ENCODE data around the gene PHAF1. TPM values are rescaled to one million over a fixed set of nuclear protein-coding genes. Genes with fewer than 3 reads are reported as not detected.

Gene PHAF1
- total and polyA plus RNA-seq, 4 donors: 12.6 to 20.7 (median 13.5) TPM

DNA sequence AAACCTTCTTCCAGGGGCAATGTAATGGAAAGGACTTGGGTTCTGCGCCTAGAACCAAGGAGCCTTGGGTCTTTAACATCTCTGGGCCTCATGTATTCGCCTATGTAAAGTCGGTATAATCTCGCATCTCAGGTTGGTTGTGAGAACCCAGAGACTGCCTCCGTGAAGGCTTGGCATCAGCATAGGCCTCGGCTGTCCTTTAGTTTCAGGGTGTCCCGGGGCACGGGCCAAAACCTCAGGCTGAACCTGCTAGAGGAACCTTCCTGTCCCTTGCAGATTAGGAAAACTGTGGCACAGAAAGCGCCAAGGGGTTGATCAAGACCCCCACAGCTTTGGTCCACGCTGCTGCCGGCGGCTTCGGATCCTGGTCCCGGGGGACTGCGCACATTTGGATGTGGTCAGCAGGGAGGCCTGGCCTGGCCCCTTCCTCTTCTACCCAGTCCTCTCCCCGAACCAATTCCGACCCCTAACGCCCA lies 772 bp upstream of the PHAF1 start:
- peak overlapping the region in 1 of 2 donors; percentile 48 for H3K27ac ChIP-seq (ENCODE audit: low read depth in 1 of 2, low read length in 2 of 2)
- no peak overlapping the region for H3K4me3 ChIP-seq (ENCODE audit: low read length in 2 of 2)
- WGBS, 2 donors: 65 to 69% methylated on average over 18 of the region's 18 CpGs
- no peak for DNase-seq
- H3K4me1 ChIP-seq (ENCODE audit: control insufficient read depth in 1 of 2, insufficient read depth in 2 of 2, low read length in 2 of 2): no peaks in the 10 kb centered on the region
- H3K9me3 ChIP-seq (ENCODE audit: control insufficient read depth, low read length): no peaks in the 10 kb centered on the region
- H3K27me3 ChIP-seq (ENCODE audit: control insufficient read depth in 1 of 2, insufficient read depth in 2 of 2, low read length in 1 of 2): no peaks in the 10 kb centered on the region
- no peak for ATAC-seq (ENCODE audit: low FRiP score)
- no peaks in the 10 kb centered on the region for H3K36me3 ChIP-seq (ENCODE audit: control insufficient read depth in 1 of 2, insufficient read depth in 2 of 2, low read length in 1 of 2)
- intact Hi-C loops (cut with DNase I): loop anchor here in 1 of 2 donors (5.0 kb wide), 1 partner anchor 43 kb away; the partner anchor contains the start of gene B3GNT9

DNA sequence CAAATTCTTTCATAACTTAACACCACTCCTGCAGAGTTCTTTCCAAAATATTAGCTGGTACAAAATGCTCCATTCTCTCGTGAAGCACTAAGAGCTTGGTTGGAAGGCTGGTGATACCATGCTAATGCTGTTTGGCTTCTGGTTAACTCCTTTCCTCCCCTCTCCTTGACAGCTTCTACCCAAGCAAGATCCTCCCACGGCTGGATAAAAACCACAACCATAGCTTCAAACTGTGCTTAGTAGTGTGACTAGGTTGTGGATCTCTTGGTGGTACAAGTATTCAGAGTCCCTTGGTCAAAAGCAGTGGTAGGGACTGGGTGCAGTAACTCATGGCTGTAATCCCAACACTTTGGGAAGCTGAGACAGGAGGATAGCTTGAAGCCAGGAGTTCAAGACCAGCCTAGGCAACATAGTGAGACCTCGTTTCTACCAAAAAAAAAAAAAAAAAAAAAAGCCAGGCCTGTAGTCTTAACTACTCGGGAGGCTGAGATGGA lies 2.3 kb downstream of the PHAF1 start:
- H3K27me3 ChIP-seq (ENCODE audit: control insufficient read depth in 1 of 2, insufficient read depth in 2 of 2, low read length in 1 of 2): no peaks in the 10 kb centered on the region
- DNase-seq: no peak
- intact Hi-C loops (cut with DNase I): no loop called here
- H3K36me3 ChIP-seq (ENCODE audit: control insufficient read depth in 1 of 2, insufficient read depth in 2 of 2, low read length in 1 of 2): no peaks in the 10 kb centered on the region
- WGBS, 2 donors: 73 to 75% methylated on average over 4 of the region's 4 CpGs
- no peaks in the 10 kb centered on the region for H3K9me3 ChIP-seq (ENCODE audit: control insufficient read depth, low read length)
- H3K4me3 ChIP-seq (ENCODE audit: low read length in 2 of 2): no peak overlapping the region
- ATAC-seq (ENCODE audit: low FRiP score): no peak
- no peak overlapping the region for H3K27ac ChIP-seq (ENCODE audit: low read depth in 1 of 2, low read length in 2 of 2)
- no peaks in the 10 kb centered on the region for H3K4me1 ChIP-seq (ENCODE audit: control insufficient read depth in 1 of 2, insufficient read depth in 2 of 2, low read length in 2 of 2)

DNA sequence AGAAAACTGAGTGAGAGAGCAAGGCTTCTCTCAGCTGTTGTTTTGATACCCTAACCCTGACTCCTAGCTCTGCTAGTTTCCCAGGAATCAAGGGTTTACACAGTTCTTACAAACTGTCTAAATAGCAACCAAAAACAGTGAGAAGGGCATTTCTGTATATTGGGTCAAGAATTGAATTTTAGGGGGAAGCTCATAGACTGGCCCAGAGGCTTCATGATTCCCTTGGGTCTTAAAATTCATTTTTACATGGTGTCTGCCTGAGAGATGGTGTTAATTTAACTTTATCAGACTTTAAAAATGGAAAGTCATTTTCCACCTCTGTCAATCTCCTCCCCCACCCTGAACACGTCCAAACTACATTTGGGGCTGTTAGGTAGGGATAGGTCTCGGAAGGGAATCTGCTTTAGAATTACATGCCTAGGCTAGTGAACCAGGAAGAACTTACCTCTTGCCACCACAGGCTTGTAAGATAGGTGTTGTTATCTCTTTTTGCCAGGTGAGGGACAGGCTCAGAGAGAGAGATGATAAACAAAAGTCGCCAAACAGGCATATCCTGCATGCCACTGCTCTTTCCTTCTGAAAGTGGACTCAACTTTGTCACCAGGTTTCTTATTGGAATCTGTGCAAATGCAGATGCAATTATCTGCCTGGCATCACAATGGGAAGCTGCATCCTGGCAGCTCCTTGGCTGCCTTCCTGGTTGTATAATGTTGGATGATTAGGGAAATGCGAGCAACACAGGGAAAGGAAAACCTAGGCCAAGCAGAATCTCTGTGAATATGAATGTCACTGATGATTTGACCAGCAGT lies 3.1 kb downstream of the PHAF1 start:
- Histone ChIP-seq H3K36me3 (ENCODE audit: control insufficient read depth in 1 of 2, insufficient read depth in 2 of 2, low read length in 1 of 2) (no peaks in the 10 kb centered on the region), H3K4me3 (ENCODE audit: low read length in 2 of 2) (no peak overlapping the region), H3K9me3 (ENCODE audit: control insufficient read depth, low read length) (no peaks in the 10 kb centered on the region), H3K27ac (ENCODE audit: low read depth in 1 of 2, low read length in 2 of 2) (no peak overlapping the region), H3K4me1 (ENCODE audit: control insufficient read depth in 1 of 2, insufficient read depth in 2 of 2, low read length in 2 of 2) (no peaks in the 10 kb centered on the region), H3K27me3 (ENCODE audit: control insufficient read depth in 1 of 2, insufficient read depth in 2 of 2, low read length in 1 of 2) (no peaks in the 10 kb centered on the region)
- intact Hi-C loops (cut with DNase I): no loop called here
- ATAC-seq (ENCODE audit: low FRiP score) (no peak), DNase-seq (no peak)
- WGBS, 2 donors: 82 to 86% methylated on average over 4 of the region's 4 CpGs

DNA sequence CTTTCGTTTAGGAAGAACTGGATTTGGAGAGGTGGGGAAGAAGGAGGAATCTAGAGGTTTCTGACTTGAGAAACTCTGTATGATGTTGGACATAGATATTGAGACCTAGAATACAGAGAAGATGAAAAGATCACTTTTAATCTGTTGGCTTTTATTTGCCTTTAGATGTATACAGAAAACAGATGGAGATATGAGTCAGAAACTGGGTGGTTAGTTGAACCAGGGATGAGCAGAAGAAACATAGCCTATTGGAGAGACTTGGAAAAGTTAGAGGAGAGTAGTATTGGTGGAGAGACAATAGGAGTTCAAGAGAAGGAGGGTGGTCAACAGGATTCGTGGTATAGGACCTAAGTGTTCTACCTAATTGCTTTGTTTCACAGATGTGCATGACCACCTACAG lies 5.1 kb downstream of the PHAF1 start:
- no peak for ATAC-seq (ENCODE audit: low FRiP score)
- DNase-seq: no peak
- H3K27me3 ChIP-seq (ENCODE audit: control insufficient read depth in 1 of 2, insufficient read depth in 2 of 2, low read length in 1 of 2): no peaks in the 10 kb centered on the region
- H3K4me3 ChIP-seq (ENCODE audit: low read length in 2 of 2): no peak overlapping the region
- no peaks in the 10 kb centered on the region for H3K36me3 ChIP-seq (ENCODE audit: control insufficient read depth in 1 of 2, insufficient read depth in 2 of 2, low read length in 1 of 2)
- no peak overlapping the region for H3K27ac ChIP-seq (ENCODE audit: low read depth in 1 of 2, low read length in 2 of 2)
- intact Hi-C loops (cut with DNase I): no loop called here
- H3K9me3 ChIP-seq (ENCODE audit: control insufficient read depth, low read length): no peaks in the 10 kb centered on the region
- no peaks in the 10 kb centered on the region for H3K4me1 ChIP-seq (ENCODE audit: control insufficient read depth in 1 of 2, insufficient read depth in 2 of 2, low read length in 2 of 2)
- WGBS, 2 donors: 80 to 89% methylated on average over 2 of the region's 2 CpGs

DNA sequence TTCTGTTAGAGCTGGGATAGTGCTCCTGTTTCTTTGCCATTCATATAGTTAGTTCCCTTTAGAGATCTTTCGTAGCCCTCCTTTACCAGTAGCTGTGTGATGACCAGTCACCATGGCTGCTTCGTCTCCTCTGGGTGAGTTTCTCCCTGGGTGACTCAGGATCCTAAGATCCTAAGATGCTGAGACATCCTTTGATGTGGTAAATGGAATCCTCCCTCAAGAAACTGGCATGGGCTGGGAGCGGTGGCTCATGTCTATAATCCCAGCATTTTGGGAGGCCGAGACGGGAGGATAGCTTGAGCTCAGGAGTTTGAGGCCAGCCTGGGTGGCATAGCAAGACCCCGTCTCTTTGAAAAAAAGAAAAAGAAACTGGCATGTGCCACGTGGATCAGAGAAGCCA lies 5.9 kb downstream of the PHAF1 start:
- Histone ChIP-seq H3K4me1 (ENCODE audit: control insufficient read depth in 1 of 2, insufficient read depth in 2 of 2, low read length in 2 of 2) (no peaks in the 10 kb centered on the region), H3K27me3 (ENCODE audit: control insufficient read depth in 1 of 2, insufficient read depth in 2 of 2, low read length in 1 of 2) (no peaks in the 10 kb centered on the region), H3K27ac (ENCODE audit: low read depth in 1 of 2, low read length in 2 of 2) (no peak overlapping the region), H3K36me3 (ENCODE audit: control insufficient read depth in 1 of 2, insufficient read depth in 2 of 2, low read length in 1 of 2) (peaks cover 0 to 3% of the 10 kb centered on the region in 2 donors), H3K4me3 (ENCODE audit: low read length in 2 of 2) (no peak overlapping the region), H3K9me3 (ENCODE audit: control insufficient read depth, low read length) (no peaks in the 10 kb centered on the region)
- DNase-seq (peak in 1 of 2 donors; percentile 35), ATAC-seq (ENCODE audit: low FRiP score) (no peak)
- intact Hi-C loops (cut with DNase I): no loop called here
- 77% methylated on average over 7 of the region's 7 CpGs for WGBS, 2 donors

DNA sequence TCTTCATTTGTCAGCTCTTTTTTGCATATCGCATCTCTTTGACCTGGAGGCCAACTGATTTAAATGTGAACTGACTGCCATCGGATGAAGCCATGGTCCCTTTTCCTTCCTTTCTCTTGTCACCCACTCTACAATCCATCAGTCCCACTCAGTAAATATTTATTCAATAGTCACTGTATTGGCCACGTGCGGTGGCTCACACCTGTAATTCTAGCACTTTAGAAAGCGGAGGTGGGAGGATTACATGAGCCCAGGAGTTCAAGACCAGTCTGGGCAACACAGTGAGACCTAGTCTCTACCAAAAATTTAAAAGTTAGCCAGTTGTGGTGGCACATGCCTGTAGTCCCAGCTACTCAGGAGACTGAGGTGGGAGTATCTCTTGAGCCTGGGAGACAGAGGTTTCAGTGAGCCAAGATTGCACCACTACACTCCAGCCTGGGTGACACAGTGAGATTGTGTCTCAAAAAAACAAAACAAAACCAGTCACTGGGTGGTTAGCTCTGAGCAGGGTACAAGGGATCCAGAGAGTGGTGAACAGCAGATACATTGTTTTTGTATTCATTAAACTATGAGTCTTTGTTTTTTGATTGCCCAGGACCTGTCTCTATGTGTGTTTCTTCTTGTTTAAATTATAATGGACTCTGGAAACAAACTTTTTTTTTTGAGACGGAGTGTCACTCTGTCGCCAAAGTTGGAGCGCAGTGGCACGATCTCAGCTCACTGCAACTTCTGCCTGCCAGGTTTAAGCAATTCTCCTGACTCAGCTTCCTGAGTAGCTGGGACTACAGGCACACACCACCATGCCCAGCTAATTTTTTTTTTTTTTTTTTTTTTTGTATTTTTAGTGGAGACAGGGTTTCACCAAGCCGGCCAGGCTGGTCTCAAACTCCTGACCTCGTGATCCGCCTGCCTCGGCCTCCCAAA lies 6.9 kb downstream of the PHAF1 start:
- no peak for ATAC-seq (ENCODE audit: low FRiP score)
- H3K4me3 ChIP-seq (ENCODE audit: low read length in 2 of 2): no peak overlapping the region
- no peaks in the 10 kb centered on the region for H3K4me1 ChIP-seq (ENCODE audit: control insufficient read depth in 1 of 2, insufficient read depth in 2 of 2, low read length in 2 of 2)
- H3K27ac ChIP-seq (ENCODE audit: low read depth in 1 of 2, low read length in 2 of 2): no peak overlapping the region
- H3K9me3 ChIP-seq (ENCODE audit: control insufficient read depth, low read length): no peaks in the 10 kb centered on the region
- H3K36me3 ChIP-seq (ENCODE audit: control insufficient read depth in 1 of 2, insufficient read depth in 2 of 2, low read length in 1 of 2): peaks cover 0 to 3% of the 10 kb centered on the region in 2 donors
- WGBS, 2 donors: 84 to 86% methylated on average over 13 of the region's 13 CpGs
- intact Hi-C loops (cut with DNase I): no loop called here
- no peak for DNase-seq
- no peaks in the 10 kb centered on the region for H3K27me3 ChIP-seq (ENCODE audit: control insufficient read depth in 1 of 2, insufficient read depth in 2 of 2, low read length in 1 of 2)

DNA sequence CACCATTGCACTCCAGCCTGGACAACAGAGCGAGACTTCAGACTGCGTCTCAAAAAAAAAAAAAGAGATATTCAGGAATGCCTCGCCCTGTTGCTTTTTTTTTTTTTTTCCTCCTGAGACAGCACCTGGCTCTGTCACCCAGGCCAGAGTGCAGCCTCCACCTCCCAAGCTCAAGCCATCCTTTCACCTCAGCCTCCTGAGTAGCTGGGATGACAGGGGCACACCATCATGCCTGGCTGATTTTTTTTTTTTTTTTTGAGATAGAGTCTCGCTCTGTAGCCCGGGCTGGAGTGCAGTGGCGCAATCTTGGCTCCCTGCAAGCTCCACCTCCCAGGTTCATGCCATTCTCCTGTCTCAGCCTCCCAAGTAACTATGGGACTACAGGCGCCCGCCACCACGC lies 8.0 kb downstream of the PHAF1 start:
- 96 to 98% methylated on average over 9 of the region's 9 CpGs for WGBS, 2 donors

DNA sequence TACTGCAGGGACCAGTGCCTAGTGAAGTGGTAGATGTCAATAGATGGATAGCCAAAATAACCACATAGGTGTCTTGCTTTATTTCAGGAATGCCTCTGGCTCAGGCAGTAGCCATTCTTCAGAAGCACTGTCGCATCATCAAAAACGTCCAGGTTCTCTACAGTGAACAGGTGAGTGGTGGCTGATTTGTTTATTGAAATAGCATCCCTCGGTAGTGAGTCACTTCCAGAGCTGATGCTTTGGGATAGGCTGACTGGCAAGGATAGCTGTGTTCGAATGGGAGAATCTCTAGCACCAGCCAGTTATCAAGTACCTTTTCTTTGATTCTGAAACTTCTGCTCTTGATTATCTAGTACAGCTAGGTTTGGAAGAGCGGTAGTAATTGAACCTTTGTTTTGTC lies 10.3 kb downstream of the PHAF1 start:
- Histone ChIP-seq H3K4me1 (ENCODE audit: control insufficient read depth in 1 of 2, insufficient read depth in 2 of 2, low read length in 2 of 2) (no peaks in the 10 kb centered on the region), H3K27me3 (ENCODE audit: control insufficient read depth in 1 of 2, insufficient read depth in 2 of 2, low read length in 1 of 2) (no peaks in the 10 kb centered on the region), H3K4me3 (ENCODE audit: low read length in 2 of 2) (no peak overlapping the region), H3K27ac (ENCODE audit: low read depth in 1 of 2, low read length in 2 of 2) (no peak overlapping the region), H3K36me3 (ENCODE audit: control insufficient read depth in 1 of 2, insufficient read depth in 2 of 2, low read length in 1 of 2) (peaks cover 0 to 3% of the 10 kb centered on the region in 2 donors), H3K9me3 (ENCODE audit: control insufficient read depth, low read length) (no peaks in the 10 kb centered on the region)
- DNase-seq (peak in 1 of 2 donors; percentile 7), ATAC-seq (ENCODE audit: low FRiP score) (no peak)
- intact Hi-C loops (cut with DNase I): no loop called here
- WGBS, 2 donors: 84 to 85% methylated on average over 5 of the region's 5 CpGs

More for the DNA sequence above, 8.0 kb downstream of the PHAF1 start:
- intact Hi-C loops (cut with DNase I): no loop called here
- Histone ChIP-seq H3K9me3 (ENCODE audit: control insufficient read depth, low read length) (no peaks in the 10 kb centered on the region), H3K27me3 (ENCODE audit: control insufficient read depth in 1 of 2, insufficient read depth in 2 of 2, low read length in 1 of 2) (no peaks in the 10 kb centered on the region), H3K27ac (ENCODE audit: low read depth in 1 of 2, low read length in 2 of 2) (no peak overlapping the region), H3K36me3 (ENCODE audit: control insufficient read depth in 1 of 2, insufficient read depth in 2 of 2, low read length in 1 of 2) (peaks cover 0 to 3% of the 10 kb centered on the region in 2 donors), H3K4me1 (ENCODE audit: control insufficient read depth in 1 of 2, insufficient read depth in 2 of 2, low read length in 2 of 2) (no peaks in the 10 kb centered on the region), H3K4me3 (ENCODE audit: low read length in 2 of 2) (no peak overlapping the region)
- ATAC-seq (ENCODE audit: low FRiP score): no peak
- peak in 1 of 2 donors; percentile 22 for DNase-seq
